ENCODE measurements around the gene SGSM2. TPM values are rescaled to one million over a fixed set of nuclear protein-coding genes. Genes with fewer than 3 reads are reported as not detected.

Gene SGSM2
- total RNA-seq, 1 donor, result 37.3 TPM

GRCh38 chr17:2373179-2373578 is 35.9 kb downstream of the SGSM2 start:
- Histone ChIP-seq H4K20me1 (ENCODE audit: insufficient read depth, low read length) (no peaks in the 10 kb centered on the region), H3K9me3 (ENCODE audit: low read depth, low read length) (no peaks in the 10 kb centered on the region), H3K4me1 (ENCODE audit: insufficient read depth, low read length) (no peaks in the 10 kb centered on the region), H3K4me2 (ENCODE audit: insufficient read depth, low read length) (no peak overlapping the region), H3K27me3 (ENCODE audit: insufficient read depth, low read length) (no peaks in the 10 kb centered on the region), H3K27ac (ENCODE audit: low read depth, low read length) (no peak overlapping the region), H3K4me3 (ENCODE audit: insufficient read depth, low read length) (no peak overlapping the region), H3K79me2 (ENCODE audit: insufficient read depth, low read length) (no peaks in the 10 kb centered on the region), H3K36me3 (ENCODE audit: insufficient read depth, low read length) (peaks cover 34% of the 10 kb centered on the region), H2AFZ (ENCODE audit: low read length) (no peak overlapping the region)
- TF ChIP-seq, protein P1, sequence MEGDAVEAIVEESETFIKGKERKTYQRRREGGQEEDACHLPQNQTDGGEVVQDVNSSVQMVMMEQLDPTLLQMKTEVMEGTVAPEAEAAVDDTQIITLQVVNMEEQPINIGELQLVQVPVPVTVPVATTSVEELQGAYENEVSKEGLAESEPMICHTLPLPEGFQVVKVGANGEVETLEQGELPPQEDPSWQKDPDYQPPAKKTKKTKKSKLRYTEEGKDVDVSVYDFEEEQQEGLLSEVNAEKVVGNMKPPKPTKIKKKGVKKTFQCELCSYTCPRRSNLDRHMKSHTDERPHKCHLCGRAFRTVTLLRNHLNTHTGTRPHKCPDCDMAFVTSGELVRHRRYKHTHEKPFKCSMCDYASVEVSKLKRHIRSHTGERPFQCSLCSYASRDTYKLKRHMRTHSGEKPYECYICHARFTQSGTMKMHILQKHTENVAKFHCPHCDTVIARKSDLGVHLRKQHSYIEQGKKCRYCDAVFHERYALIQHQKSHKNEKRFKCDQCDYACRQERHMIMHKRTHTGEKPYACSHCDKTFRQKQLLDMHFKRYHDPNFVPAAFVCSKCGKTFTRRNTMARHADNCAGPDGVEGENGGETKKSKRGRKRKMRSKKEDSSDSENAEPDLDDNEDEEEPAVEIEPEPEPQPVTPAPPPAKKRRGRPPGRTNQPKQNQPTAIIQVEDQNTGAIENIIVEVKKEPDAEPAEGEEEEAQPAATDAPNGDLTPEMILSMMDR (IDR thresholded peaks at IDR 0.05; ENCODE audit: extremely low read depth, low read depth, low read length), result no peak
- peak; percentile 74 for DNase-seq (ENCODE audit: insufficient read length, low spot score, missing footprints)

DNA sequence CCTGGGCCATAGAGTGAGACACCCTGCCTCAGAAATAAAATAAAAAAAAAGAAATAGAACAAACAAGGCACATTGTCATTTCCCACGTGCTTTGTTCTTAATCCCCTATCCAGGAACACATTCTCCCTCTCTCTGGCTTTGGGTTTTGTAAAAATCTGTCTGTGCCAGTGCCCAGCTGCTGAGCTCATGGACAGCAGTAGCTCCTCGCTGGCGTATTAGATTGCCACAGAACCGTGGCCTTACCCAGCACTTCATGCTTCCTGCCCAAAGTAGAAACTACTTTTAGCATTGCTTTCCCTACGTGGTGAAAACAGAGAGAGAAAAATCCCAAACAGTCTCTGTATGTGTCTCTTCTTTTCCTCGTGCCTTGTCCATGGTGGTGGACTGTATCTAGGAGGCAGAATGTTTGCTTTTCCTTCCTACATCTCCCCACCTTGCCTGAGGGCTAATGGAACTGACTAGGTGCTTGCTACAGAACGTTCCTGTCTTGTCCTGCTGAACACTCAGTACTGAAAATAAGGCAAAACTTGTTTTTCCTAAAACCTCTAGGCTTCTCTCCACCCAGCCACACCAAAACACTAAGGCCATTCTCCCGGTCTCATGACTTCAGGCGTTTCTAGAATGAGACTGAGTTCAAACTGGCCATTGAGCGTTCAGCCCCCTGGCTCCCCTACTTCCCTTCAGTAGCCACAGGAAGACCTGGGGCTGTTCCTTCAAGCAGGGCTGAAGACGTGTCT is 37.4 kb downstream of the SGSM2 start:
- Histone ChIP-seq H4K20me1 (ENCODE audit: insufficient read depth, low read length) (no peaks in the 10 kb centered on the region), H2AFZ (ENCODE audit: low read length) (no peak overlapping the region), H3K36me3 (ENCODE audit: insufficient read depth, low read length) (peaks cover 34% of the 10 kb centered on the region), H3K27ac (ENCODE audit: low read depth, low read length) (no peak overlapping the region), H3K79me2 (ENCODE audit: insufficient read depth, low read length) (no peaks in the 10 kb centered on the region), H3K4me3 (ENCODE audit: insufficient read depth, low read length) (no peak overlapping the region), H3K9me3 (ENCODE audit: low read depth, low read length) (no peaks in the 10 kb centered on the region), H3K27me3 (ENCODE audit: insufficient read depth, low read length) (no peaks in the 10 kb centered on the region), H3K4me2 (ENCODE audit: insufficient read depth, low read length) (no peak overlapping the region), H3K4me1 (ENCODE audit: insufficient read depth, low read length) (no peaks in the 10 kb centered on the region)
- TF ChIP-seq, protein P1 (IDR thresholded peaks at IDR 0.05; ENCODE audit: extremely low read depth, low read depth, low read length), result no peak
- DNase-seq (ENCODE audit: insufficient read length, low spot score, missing footprints), result no peak

DNA sequence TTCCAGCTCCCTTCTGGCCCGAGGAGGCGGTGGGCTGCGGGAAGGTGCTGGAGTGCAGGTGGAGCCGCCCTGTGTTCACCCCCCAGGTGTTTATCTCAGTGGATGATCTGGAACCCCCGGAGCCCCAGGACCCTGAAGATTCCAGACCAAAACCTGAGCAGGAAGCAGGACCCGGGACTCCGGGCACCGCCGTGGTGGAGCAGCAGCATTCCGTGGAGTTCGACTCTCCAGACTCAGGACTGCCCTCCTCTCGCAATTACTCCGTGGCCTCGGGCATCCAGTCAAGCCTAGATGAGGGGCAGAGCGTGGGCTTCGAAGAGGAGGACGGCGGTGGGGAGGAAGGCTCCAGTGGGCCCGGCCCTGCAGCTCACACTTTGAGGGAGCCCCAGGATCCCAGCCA is 38.1 kb downstream of the SGSM2 start:
- Histone ChIP-seq H3K9me3 (ENCODE audit: low read depth, low read length) (no peaks in the 10 kb centered on the region), H3K79me2 (ENCODE audit: insufficient read depth, low read length) (no peaks in the 10 kb centered on the region), H4K20me1 (ENCODE audit: insufficient read depth, low read length) (peaks cover 2% of the 10 kb centered on the region), H2AFZ (ENCODE audit: low read length) (no peak overlapping the region), H3K27me3 (ENCODE audit: insufficient read depth, low read length) (no peaks in the 10 kb centered on the region), H3K4me3 (ENCODE audit: insufficient read depth, low read length) (no peak overlapping the region), H3K36me3 (ENCODE audit: insufficient read depth, low read length) (peaks cover 34% of the 10 kb centered on the region), H3K4me1 (ENCODE audit: insufficient read depth, low read length) (no peaks in the 10 kb centered on the region), H3K4me2 (ENCODE audit: insufficient read depth, low read length) (no peak overlapping the region), H3K27ac (ENCODE audit: low read depth, low read length) (no peak overlapping the region)
- TF ChIP-seq, protein P1 (IDR thresholded peaks at IDR 0.05; ENCODE audit: extremely low read depth, low read depth, low read length), result no peak
- no peak for DNase-seq (ENCODE audit: insufficient read length, low spot score, missing footprints)

GRCh38 chr17:2376107-2376506 is 38.8 kb downstream of the SGSM2 start:
- Histone ChIP-seq H3K4me1 (ENCODE audit: insufficient read depth, low read length) (no peaks in the 10 kb centered on the region), H3K79me2 (ENCODE audit: insufficient read depth, low read length) (no peaks in the 10 kb centered on the region), H3K36me3 (ENCODE audit: insufficient read depth, low read length) (peaks cover 36% of the 10 kb centered on the region), H3K27ac (ENCODE audit: low read depth, low read length) (no peak overlapping the region), H3K9me3 (ENCODE audit: low read depth, low read length) (no peaks in the 10 kb centered on the region), H3K4me3 (ENCODE audit: insufficient read depth, low read length) (no peak overlapping the region), H4K20me1 (ENCODE audit: insufficient read depth, low read length) (peaks cover 4% of the 10 kb centered on the region), H2AFZ (ENCODE audit: low read length) (no peak overlapping the region), H3K27me3 (ENCODE audit: insufficient read depth, low read length) (no peaks in the 10 kb centered on the region), H3K4me2 (ENCODE audit: insufficient read depth, low read length) (no peak overlapping the region)
- DNase-seq (ENCODE audit: insufficient read length, low spot score, missing footprints), result no peak
- TF ChIP-seq, protein P1 (IDR thresholded peaks at IDR 0.05; ENCODE audit: extremely low read depth, low read depth, low read length), result no peak
